SK-N-SH (cell line): ENCODE data around the gene ADH5. TPM values are rescaled to one million over a fixed set of nuclear protein-coding genes. Genes with fewer than 3 reads are reported as not detected.

Experiments used
- CTCF ChIA-PET: fragments of 300-600, 350-600 bp; formaldehyde crosslinking; extraction: SDS; loops from one replicate; lab custom pipeline; 2021; lab: Yijun Ruan, JAX
- POLR2A ChIA-PET: fragments of 350-600 bp; sonication (Branson Sonifier 250); formaldehyde crosslinking; extraction: SDS; loops from one replicate; lab custom pipeline; 2020; ENCODE audit warnings: antibody characterized with exemption, inconsistent platforms; lab: Yijun Ruan, JAX
- DNase-seq: peaks from one replicate; pipeline ENCODE4 v3.0.0; 2012
- H2AFZ ChIP-seq: fragments of 200-600 bp; sonication (generic); 2 replicates; pipeline ENCODE4 v1.8.1; 2016; ENCODE audit warnings: antibody characterized with exemption, mild to moderate bottlenecking, low read depth
- H3F3A ChIP-seq: fragments of 200-600 bp; sonication (generic); replicated peaks from 2 replicates; pipeline ENCODE3; 2016; ENCODE audit warnings: antibody characterized with exemption, mild to moderate bottlenecking; ENCODE audit not compliant: insufficient read depth
- H3K27ac ChIP-seq, 2 experiments: fragments of 200-500 bp in 1 of 2; fragments of 200-600 bp in 1 of 2; sonication (Bioruptor generic) in 1 of 2; sonication (generic), shearing (Covaris generic) in 1 of 2; 2 replicates each; pipeline versions ENCODE4 v1.5.1 to v1.6.1; 2014 to 2016; ENCODE audit warnings: low read depth in 2 of 2, inconsistent platforms in 1 of 2, low read length in 1 of 2, mild to moderate bottlenecking in 1 of 2, mixed read lengths in 1 of 2
- H3K27me3 ChIP-seq: fragments of 200-600 bp; sonication (generic), shearing (Covaris generic); 2 replicates; pipeline ENCODE4 v1.6.1; 2016; ENCODE audit warnings: mixed run types; ENCODE audit not compliant: insufficient read depth
- H3K36me3 ChIP-seq, 2 experiments: fragments of 200-500 bp in 1 of 2; fragments of 200-600 bp in 1 of 2; sonication (Bioruptor generic) in 1 of 2; sonication (generic) in 1 of 2; replicated peaks in 1 of 2; 2 replicates each; pipeline versions ENCODE3 to v1.5.1; 2014 to 2016; ENCODE audit warnings: low read length in 1 of 2, mild to moderate bottlenecking in 1 of 2; ENCODE audit not compliant: insufficient read depth in 2 of 2, control insufficient read depth in 1 of 2
- H3K4me1 ChIP-seq, 2 experiments: fragments of 200-500 bp in 1 of 2; fragments of 200-600 bp in 1 of 2; sonication (Bioruptor generic) in 1 of 2; sonication (generic), shearing (Covaris generic) in 1 of 2; 2 replicates each; pipeline versions ENCODE4 v1.5.1 to v1.6.1; 2014 to 2016; ENCODE audit warnings: low read depth in 1 of 2, low read length in 1 of 2, mixed run types in 1 of 2; ENCODE audit not compliant: insufficient read depth in 2 of 2, control insufficient read depth in 1 of 2
- H3K4me2 ChIP-seq: fragments of 200-600 bp; sonication (generic), shearing (Covaris generic); 2 replicates; pipeline ENCODE4 v1.6.1; 2017; ENCODE audit warnings: mixed run types
- H3K4me3 ChIP-seq, 2 experiments: fragments of 200-500 bp in 1 of 2; fragments of 200-600 bp in 1 of 2; sonication (Bioruptor generic) in 1 of 2; sonication (generic), shearing (Covaris generic) in 1 of 2; 2 replicates each; pipeline versions ENCODE4 v1.5.1 to v1.8.1; 2014 to 2016; ENCODE audit warnings: low read depth in 2 of 2, inconsistent platforms in 1 of 2, low read length in 1 of 2, mild to moderate bottlenecking in 1 of 2, mixed read lengths in 1 of 2, moderate library complexity in 1 of 2
- H3K79me2 ChIP-seq: fragments of 200-600 bp; sonication (generic); 2 replicates; pipeline ENCODE4 v1.8.1; 2017; ENCODE audit warnings: mild to moderate bottlenecking; ENCODE audit not compliant: insufficient read depth
- H3K9ac ChIP-seq: fragments of 200-600 bp; sonication (generic); 2 replicates; pipeline ENCODE4 v1.6.1; 2017; ENCODE audit warnings: mixed run types
- H3K9me2 ChIP-seq: fragments of 200-600 bp; sonication (generic); 2 replicates; pipeline ENCODE4 v1.6.1; 2017; ENCODE audit warnings: mixed run types
- H3K9me3 ChIP-seq: fragments of 200-600 bp; sonication (generic); 2 replicates; pipeline ENCODE4 v1.6.1; 2017; ENCODE audit warnings: mixed run types, mild to moderate bottlenecking, moderate library complexity
- H4K20me1 ChIP-seq: fragments of 200-600 bp; sonication (generic); 2 replicates; pipeline ENCODE4 v1.6.1; 2017; ENCODE audit warnings: mild to moderate bottlenecking, mixed run types; ENCODE audit not compliant: insufficient read depth
- EP300 ChIP-seq, 2 experiments: IDR thresholded peaks; 2 replicates each; pipeline versions ENCODE4 v1.4.0 to v1.6.1; 2012; ENCODE audit warnings: borderline replicate concordance in 1 of 2, low read depth in 1 of 2, low read length in 1 of 2
- FOXM1 ChIP-seq: IDR thresholded peaks from 2 replicates; pipeline ENCODE4 v1.4.0; 2012; ENCODE audit warnings: low read depth, mild to moderate bottlenecking
- JUND ChIP-seq: IDR thresholded peaks from 2 replicates; pipeline ENCODE4 v1.4.0; 2012
- MEF2A ChIP-seq: IDR thresholded peaks from 2 replicates; pipeline ENCODE4 v1.4.0; 2012; ENCODE audit warnings: low read depth, borderline replicate concordance
- MXI1 ChIP-seq: IDR thresholded peaks from 2 replicates; pipeline ENCODE4 v1.6.1; 2012; ENCODE audit warnings: mild to moderate bottlenecking, low read depth, low read length, improper control_type of control experiment
- RCOR1 ChIP-seq: fragments of 150-350 bp; IDR thresholded peaks from 2 replicates; pipeline ENCODE4 v1.6.1; 2017; ENCODE audit warnings: antibody characterized with exemption, low read length
- RXRA ChIP-seq: IDR thresholded peaks from 2 replicates; pipeline ENCODE4 v1.4.0; 2012; ENCODE audit warnings: low read depth, mild to moderate bottlenecking, borderline replicate concordance
- SMC3 ChIP-seq: IDR thresholded peaks from 2 replicates; pipeline ENCODE4 v1.6.1; 2012; ENCODE audit warnings: low read depth, low read length, improper control_type of control experiment
- TAF1 ChIP-seq: IDR thresholded peaks from 2 replicates; pipeline ENCODE4 v1.6.1; 2012; ENCODE audit warnings: low read depth, mild to moderate bottlenecking, low read length, moderate library complexity, borderline replicate concordance
- YY1 ChIP-seq: IDR thresholded peaks from 2 replicates; pipeline ENCODE4 v1.4.0; 2012; ENCODE audit warnings: low read depth, mild to moderate bottlenecking
- WGBS: methylation state at CpG from one replicate; pipeline ENCODE4 v1.1.6; 2017; ENCODE audit warnings: low lambda C conversion rate; 5-methylcytosine and 5-hydroxymethylcytosine counted together
- polyA plus RNA-seq, 3 experiments: library from polyadenylated mRNA; depleted of rRNA; stranded (reverse); fragments of >200 nt; gene quantifications; 2 replicates each; pipeline ENCODE4 v1.2.3, GENCODE V29; 2012
- TF ChIP-seq, protein P1 (sequence below): fragments of 200-600 bp; sonication (generic); IDR thresholded peaks from 2 replicates; pipeline ENCODE4 v1.6.1; 2017; ENCODE audit warnings: antibody characterized with exemption, mild to moderate bottlenecking, moderate library complexity
- TF ChIP-seq, protein P2 (sequence below): fragments of 150-350 bp; IDR thresholded peaks from 2 replicates; pipeline ENCODE4 v1.6.1; 2017; ENCODE audit warnings: antibody characterized with exemption, low read length, low read depth, borderline replicate concordance
- TF ChIP-seq, protein P3 (sequence below): IDR thresholded peaks from 2 replicates; pipeline ENCODE4 v1.4.0; 2012; ENCODE audit warnings: low read depth, borderline replicate concordance
- TF ChIP-seq, protein P4 (sequence below): fragments of 150-350 bp; IDR thresholded peaks from 2 replicates; pipeline ENCODE4 v1.6.1; 2016; ENCODE audit warnings: mild to moderate bottlenecking, low read depth, low read length
- TF ChIP-seq, protein P5 (sequence below): IDR thresholded peaks from 2 replicates; pipeline ENCODE4 v1.4.0; 2012; ENCODE audit warnings: low read depth
- TF ChIP-seq, protein P6 (sequence below): IDR thresholded peaks from 2 replicates; pipeline ENCODE4 v1.4.0; 2012; ENCODE audit warnings: low read depth, borderline replicate concordance
- TF ChIP-seq, protein P7 (sequence below): IDR thresholded peaks from 2 replicates; pipeline ENCODE4; 2012

The ADH5 gene
- polyA plus RNA-seq, 1 of the 3 experiments (the other 2 are of a cell fraction) = 111 TPM

DNA sequence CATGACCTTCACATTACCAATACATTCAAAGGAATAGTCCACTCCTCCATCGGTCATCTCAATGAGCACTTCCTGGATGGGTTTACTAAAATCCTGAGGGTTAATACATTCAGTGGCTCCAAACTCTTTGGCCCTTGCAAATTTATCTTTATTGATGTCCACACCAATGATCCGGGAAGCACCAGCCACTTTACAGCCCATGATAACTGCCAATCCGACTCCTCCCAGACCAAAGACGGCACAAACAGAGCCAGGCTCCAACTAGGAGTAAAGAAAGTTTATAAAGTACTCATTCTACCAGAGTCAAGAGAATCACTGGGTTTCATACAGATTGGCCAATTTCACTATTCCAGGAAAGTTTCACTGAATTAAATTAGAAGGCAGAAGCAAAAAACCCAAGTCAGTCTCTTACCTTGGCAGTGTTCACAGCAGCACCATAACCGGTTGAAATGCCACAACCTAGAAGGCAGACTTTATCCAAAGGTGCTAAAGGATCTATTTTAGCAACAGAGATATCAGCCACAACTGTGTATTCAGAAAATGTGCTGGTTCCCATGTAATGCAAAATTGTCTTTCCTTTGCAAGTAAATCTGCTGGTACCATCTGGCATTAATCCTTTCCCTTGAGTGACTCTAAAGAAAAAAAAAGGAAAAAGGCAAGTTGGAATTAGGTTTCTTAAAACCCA, 12.2 kb downstream of the ADH5 start:
- Histone ChIP-seq H4K20me1 (no peaks in the 10 kb centered on the region), H3K36me3 (peaks cover 87 to 91% of the 10 kb centered on the region in 2 experiments), H3K79me2 (peaks cover 41% of the 10 kb centered on the region; the same call in 1 of the 2 replicates), H3K9me3 (no peaks in the 10 kb centered on the region), H2AFZ (no peak overlapping the region), H3K4me2 (no peak overlapping the region), H3K4me3 (no peak overlapping the region), H3K27ac (no peak overlapping the region), H3F3A (peaks cover 2% of the 10 kb centered on the region), H3K27me3 (no peaks in the 10 kb centered on the region), H3K9ac (no peak overlapping the region), H3K4me1 (no peaks in the 10 kb centered on the region), H3K9me2 (no peaks in the 10 kb centered on the region)
- no peak for TF ChIP-seq RXRA
- TF ChIP-seq, protein P1, sequence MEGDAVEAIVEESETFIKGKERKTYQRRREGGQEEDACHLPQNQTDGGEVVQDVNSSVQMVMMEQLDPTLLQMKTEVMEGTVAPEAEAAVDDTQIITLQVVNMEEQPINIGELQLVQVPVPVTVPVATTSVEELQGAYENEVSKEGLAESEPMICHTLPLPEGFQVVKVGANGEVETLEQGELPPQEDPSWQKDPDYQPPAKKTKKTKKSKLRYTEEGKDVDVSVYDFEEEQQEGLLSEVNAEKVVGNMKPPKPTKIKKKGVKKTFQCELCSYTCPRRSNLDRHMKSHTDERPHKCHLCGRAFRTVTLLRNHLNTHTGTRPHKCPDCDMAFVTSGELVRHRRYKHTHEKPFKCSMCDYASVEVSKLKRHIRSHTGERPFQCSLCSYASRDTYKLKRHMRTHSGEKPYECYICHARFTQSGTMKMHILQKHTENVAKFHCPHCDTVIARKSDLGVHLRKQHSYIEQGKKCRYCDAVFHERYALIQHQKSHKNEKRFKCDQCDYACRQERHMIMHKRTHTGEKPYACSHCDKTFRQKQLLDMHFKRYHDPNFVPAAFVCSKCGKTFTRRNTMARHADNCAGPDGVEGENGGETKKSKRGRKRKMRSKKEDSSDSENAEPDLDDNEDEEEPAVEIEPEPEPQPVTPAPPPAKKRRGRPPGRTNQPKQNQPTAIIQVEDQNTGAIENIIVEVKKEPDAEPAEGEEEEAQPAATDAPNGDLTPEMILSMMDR = no peak
- TF ChIP-seq, protein P2, sequence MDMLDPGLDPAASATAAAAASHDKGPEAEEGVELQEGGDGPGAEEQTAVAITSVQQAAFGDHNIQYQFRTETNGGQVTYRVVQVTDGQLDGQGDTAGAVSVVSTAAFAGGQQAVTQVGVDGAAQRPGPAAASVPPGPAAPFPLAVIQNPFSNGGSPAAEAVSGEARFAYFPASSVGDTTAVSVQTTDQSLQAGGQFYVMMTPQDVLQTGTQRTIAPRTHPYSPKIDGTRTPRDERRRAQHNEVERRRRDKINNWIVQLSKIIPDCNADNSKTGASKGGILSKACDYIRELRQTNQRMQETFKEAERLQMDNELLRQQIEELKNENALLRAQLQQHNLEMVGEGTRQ = no peak
- TF ChIP-seq, protein P3, sequence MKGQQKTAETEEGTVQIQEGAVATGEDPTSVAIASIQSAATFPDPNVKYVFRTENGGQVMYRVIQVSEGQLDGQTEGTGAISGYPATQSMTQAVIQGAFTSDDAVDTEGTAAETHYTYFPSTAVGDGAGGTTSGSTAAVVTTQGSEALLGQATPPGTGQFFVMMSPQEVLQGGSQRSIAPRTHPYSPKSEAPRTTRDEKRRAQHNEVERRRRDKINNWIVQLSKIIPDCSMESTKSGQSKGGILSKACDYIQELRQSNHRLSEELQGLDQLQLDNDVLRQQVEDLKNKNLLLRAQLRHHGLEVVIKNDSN = no peak
- no peak for TF ChIP-seq YY1
- TF ChIP-seq, protein P4, sequence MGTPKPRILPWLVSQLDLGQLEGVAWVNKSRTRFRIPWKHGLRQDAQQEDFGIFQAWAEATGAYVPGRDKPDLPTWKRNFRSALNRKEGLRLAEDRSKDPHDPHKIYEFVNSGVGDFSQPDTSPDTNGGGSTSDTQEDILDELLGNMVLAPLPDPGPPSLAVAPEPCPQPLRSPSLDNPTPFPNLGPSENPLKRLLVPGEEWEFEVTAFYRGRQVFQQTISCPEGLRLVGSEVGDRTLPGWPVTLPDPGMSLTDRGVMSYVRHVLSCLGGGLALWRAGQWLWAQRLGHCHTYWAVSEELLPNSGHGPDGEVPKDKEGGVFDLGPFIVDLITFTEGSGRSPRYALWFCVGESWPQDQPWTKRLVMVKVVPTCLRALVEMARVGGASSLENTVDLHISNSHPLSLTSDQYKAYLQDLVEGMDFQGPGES = no peak
- POLR2A ChIA-PET = no interaction called here
- 96% methylated on average over 5 of the region's 5 CpGs for WGBS
- DNase-seq = no peak
- CTCF ChIA-PET = interaction anchor here (0.5 to 0.6 kb wide), 2 partner anchors 157 to 695 kb away, joined by 3 read pairs; no protein-coding TSS in a partner anchor

DNA sequence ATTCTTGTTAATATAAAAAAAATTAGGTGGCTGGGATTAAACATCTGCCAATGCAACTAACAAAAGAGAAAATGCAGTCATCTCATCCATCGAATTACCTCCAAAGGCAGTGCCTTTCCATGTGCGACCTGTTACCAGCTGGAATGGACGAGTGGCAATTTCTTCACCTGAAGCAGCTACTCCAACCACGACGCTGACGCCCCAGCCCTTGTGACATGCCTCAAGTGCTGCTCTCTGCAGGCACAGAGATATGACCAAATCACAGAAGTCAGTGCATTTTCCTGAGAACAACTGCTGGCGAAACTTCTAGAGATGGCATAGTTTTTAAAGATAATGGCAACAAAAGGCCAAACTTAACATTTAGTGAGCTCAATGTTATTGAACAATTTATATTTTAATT, 13.8 kb downstream of the ADH5 start:
- no peaks in the 10 kb centered on the region for H3K27me3 ChIP-seq
- no peak overlapping the region for H3K4me2 ChIP-seq
- 96% methylated on average over 7 of the region's 7 CpGs for WGBS
- no peak overlapping the region for H3K4me3 ChIP-seq
- H3K9me2 ChIP-seq = no peaks in the 10 kb centered on the region
- no peak for DNase-seq
- peaks cover 29% of the 10 kb centered on the region; the same call in 1 of the 2 replicates for H3K79me2 ChIP-seq
- no peak overlapping the region for H2AFZ ChIP-seq
- no peaks in the 10 kb centered on the region for H3K9me3 ChIP-seq
- H3K27ac ChIP-seq = no peak overlapping the region
- ChIA-PET CTCF (no interaction called here), POLR2A (no interaction called here)
- no peaks in the 10 kb centered on the region for H4K20me1 ChIP-seq
- peaks cover 86 to 91% of the 10 kb centered on the region in 2 experiments for H3K36me3 ChIP-seq
- H3K9ac ChIP-seq = no peak overlapping the region
- no peaks in the 10 kb centered on the region for H3K4me1 ChIP-seq
- H3F3A ChIP-seq = peaks cover 15% of the 10 kb centered on the region
- TF ChIP-seq FOXM1 = no peak
- TF ChIP-seq, protein P2 = no peak
- TF ChIP-seq MEF2A = no peak
- TF ChIP-seq, protein P5, sequence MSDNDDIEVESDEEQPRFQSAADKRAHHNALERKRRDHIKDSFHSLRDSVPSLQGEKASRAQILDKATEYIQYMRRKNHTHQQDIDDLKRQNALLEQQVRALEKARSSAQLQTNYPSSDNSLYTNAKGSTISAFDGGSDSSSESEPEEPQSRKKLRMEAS = no peak
- no peak for TF ChIP-seq JUND
- no peak for TF ChIP-seq TAF1
- TF ChIP-seq RCOR1 = no peak
- TF ChIP-seq SMC3 = no peak
- TF ChIP-seq, protein P6, sequence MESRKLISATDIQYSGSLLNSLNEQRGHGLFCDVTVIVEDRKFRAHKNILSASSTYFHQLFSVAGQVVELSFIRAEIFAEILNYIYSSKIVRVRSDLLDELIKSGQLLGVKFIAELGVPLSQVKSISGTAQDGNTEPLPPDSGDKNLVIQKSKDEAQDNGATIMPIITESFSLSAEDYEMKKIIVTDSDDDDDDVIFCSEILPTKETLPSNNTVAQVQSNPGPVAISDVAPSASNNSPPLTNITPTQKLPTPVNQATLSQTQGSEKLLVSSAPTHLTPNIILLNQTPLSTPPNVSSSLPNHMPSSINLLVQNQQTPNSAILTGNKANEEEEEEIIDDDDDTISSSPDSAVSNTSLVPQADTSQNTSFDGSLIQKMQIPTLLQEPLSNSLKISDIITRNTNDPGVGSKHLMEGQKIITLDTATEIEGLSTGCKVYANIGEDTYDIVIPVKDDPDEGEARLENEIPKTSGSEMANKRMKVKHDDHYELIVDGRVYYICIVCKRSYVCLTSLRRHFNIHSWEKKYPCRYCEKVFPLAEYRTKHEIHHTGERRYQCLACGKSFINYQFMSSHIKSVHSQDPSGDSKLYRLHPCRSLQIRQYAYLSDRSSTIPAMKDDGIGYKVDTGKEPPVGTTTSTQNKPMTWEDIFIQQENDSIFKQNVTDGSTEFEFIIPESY = no peak
- TF ChIP-seq, protein P7, sequence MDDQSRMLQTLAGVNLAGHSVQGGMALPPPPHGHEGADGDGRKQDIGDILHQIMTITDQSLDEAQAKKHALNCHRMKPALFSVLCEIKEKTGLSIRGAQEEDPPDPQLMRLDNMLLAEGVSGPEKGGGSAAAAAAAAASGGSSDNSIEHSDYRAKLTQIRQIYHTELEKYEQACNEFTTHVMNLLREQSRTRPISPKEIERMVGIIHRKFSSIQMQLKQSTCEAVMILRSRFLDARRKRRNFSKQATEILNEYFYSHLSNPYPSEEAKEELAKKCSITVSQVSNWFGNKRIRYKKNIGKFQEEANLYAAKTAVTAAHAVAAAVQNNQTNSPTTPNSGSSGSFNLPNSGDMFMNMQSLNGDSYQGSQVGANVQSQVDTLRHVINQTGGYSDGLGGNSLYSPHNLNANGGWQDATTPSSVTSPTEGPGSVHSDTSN = no peak
- TF ChIP-seq MXI1 = no peak
- no peak for TF ChIP-seq EP300 (IDR thresholded peaks at IDR 0.05; ENCODE audit: borderline replicate concordance in 1 of 2, low read depth in 1 of 2, low read length in 1 of 2)
